ENCODE data around the gene PLXNA4.

DNA sequence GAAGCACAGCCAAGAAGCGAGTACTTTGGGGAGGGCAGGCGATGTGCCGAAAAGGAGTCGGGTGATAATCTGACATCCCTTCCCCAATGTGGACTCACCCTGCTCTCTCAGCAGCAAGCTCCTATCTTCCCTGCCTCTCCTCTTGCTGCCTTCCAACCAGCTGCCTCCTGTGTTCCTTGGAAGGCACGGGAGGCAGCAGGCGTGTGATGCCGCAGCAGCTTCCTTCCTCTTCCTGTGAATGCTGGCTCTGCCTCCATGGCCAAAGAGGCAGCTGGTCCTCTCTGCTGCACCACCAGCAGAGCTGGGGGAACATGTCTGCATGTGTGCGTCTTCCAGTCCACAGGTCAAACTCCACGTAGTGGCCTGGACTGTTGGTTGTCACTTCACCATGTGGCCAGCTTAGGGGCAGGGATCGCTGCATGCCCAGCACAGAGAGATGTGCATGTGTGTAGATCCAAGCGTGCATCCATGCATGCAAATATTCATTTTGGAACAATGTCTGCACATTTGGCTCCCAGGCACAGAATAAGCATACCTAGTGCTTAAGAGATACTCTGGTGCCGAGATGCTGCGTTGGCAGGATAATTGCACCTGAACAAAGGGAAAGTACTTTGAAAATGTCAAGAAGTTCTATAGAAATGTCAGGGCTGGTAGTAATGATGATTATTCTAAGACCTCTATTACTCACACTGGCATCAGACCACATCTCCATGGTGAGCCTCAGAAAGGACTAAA is 499.8 kb downstream of the PLXNA4 start:
- no peak for TF ChIP-seq EZH2 (IDR thresholded peaks at IDR 0.05; ENCODE audit: borderline replicate concordance, low read depth, low read length, poor library complexity, severe bottlenecking)
- TF ChIP-seq, protein P1, sequence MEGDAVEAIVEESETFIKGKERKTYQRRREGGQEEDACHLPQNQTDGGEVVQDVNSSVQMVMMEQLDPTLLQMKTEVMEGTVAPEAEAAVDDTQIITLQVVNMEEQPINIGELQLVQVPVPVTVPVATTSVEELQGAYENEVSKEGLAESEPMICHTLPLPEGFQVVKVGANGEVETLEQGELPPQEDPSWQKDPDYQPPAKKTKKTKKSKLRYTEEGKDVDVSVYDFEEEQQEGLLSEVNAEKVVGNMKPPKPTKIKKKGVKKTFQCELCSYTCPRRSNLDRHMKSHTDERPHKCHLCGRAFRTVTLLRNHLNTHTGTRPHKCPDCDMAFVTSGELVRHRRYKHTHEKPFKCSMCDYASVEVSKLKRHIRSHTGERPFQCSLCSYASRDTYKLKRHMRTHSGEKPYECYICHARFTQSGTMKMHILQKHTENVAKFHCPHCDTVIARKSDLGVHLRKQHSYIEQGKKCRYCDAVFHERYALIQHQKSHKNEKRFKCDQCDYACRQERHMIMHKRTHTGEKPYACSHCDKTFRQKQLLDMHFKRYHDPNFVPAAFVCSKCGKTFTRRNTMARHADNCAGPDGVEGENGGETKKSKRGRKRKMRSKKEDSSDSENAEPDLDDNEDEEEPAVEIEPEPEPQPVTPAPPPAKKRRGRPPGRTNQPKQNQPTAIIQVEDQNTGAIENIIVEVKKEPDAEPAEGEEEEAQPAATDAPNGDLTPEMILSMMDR (conservative IDR thresholded peaks at IDR 0.05; ENCODE audit: low read depth, low read length): no peak

Data from A673 (cell line).